Breast epithelium (tissue), 4 donors: ENCODE measurements around the gene TSPO. TPM values are rescaled to one million over a fixed set of nuclear protein-coding genes. Genes with fewer than 3 reads are reported as not detected.

Experiments
- DNase-seq, 2 donors: peaks; one replicate each; pipeline ENCODE4 v3.0.0-alpha.2; 2019; ENCODE audit warnings: low spot score in 2 of 2
- H3K27ac ChIP-seq, 2 donors: fragments of 200-600 bp; sonication (generic) in 1 of 2; one replicate each; pipeline ENCODE4 v1.5.1; 2016 to 2019; ENCODE audit warnings: mild to moderate bottlenecking in 1 of 2
- H3K27me3 ChIP-seq, 2 donors: fragments of 200-600 bp; sonication (generic) in 1 of 2; one replicate each; pipeline versions ENCODE4 v1.5.1 to v1.6.0; 2017 to 2019; ENCODE audit warnings: control low read depth in 1 of 2, mild to moderate bottlenecking in 1 of 2
- H3K36me3 ChIP-seq: fragments of 200-600 bp; one replicate; pipeline ENCODE4 v1.5.1; 2019
- H3K4me1 ChIP-seq, 2 donors: fragments of 200-600 bp; sonication (generic); one replicate each; pipeline ENCODE4 v1.5.1; 2016 to 2019; ENCODE audit warnings: control low read depth in 1 of 2
- H3K4me3 ChIP-seq, 3 donors: fragments of 200-600 bp; sonication (generic); 1 replicate in 2 of 3; 2 replicates in 1 of 3; pipeline ENCODE4 v1.5.1; 2016 to 2019; ENCODE audit warnings: mild to moderate bottlenecking in 3 of 3, moderate library complexity in 2 of 3
- H3K9me3 ChIP-seq, 2 donors: fragments of 200-600 bp; sonication (generic) in 1 of 2; one replicate each; pipeline ENCODE4 v1.5.1; 2016 to 2019; ENCODE audit warnings: control low read depth in 1 of 2
- POLR2A ChIP-seq: fragments of 450-650 bp; IDR thresholded peaks from one replicate; pipeline ENCODE4 v1.6.1; 2016; ENCODE audit warnings: antibody characterized with exemption, mild to moderate bottlenecking, moderate library complexity
- POLR2AphosphoS5 ChIP-seq, 3 donors: sonication (generic); formaldehyde crosslinking; IDR thresholded peaks; one replicate each; pipeline ENCODE4 v1.6.1; 2017; ENCODE audit warnings: antibody characterized with exemption in 3 of 3
- intact Hi-C: fragments of 100-400 bp; cut with DNase I; formaldehyde crosslinking; loops from one replicate; pipeline ENCODE4 v1.15.1; 2023; ENCODE audit warnings: low total_unique reads
- total RNA-seq, 3 donors: library from RNA; depleted of rRNA; stranded (reverse); fragments of >200 nt; gene quantifications; one replicate each; pipeline ENCODE4 v1.1.0, GENCODE V29; 2016
- TF ChIP-seq, protein P1 (sequence below), 3 donors: fragments of 450-650 bp; IDR thresholded peaks; one replicate each; pipeline ENCODE4 v1.5.1; 2016 to 2017; ENCODE audit warnings: antibody characterized with exemption in 3 of 3, mild to moderate bottlenecking in 3 of 3, moderate library complexity in 3 of 3

Gene TSPO
- total RNA-seq, 3 donors from 2014 or later = 250 to 468 (median 284) TPM

DNA sequence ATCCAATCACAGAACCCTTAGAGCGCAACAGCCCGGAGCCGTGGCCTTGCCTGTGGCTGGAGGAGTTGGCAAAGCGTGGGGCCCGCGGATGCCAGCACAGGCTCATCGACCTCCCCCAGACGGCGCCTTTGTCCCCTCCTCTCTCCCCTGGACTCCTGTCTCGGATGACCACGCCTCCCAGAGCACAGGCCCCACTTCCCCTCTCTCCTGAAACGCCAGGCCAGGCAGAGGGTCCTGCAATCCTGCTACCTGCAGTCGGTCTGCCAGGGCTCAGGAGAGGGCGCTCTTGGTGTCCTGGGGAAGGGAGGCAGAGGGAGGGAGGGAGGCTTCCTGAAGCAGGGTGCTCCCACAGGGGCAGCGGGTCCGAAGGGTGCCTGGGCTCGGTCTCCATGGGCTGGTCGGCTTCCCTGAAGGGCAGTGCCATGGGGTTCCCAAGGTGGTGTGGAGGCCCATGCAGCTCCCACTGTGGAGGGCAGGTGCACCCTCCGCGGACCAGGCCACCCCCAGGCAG is 52.2 kb downstream of the TSPO start:
- no peak overlapping the region for H3K27ac ChIP-seq
- no peaks in the 10 kb centered on the region for H3K9me3 ChIP-seq
- DNase-seq = no peak
- H3K36me3 ChIP-seq = no peaks in the 10 kb centered on the region
- H3K27me3 ChIP-seq = no peaks in the 10 kb centered on the region
- intact Hi-C loops = no loop called here
- no peak for TF ChIP-seq POLR2AphosphoS5 (IDR thresholded peaks at IDR 0.05)
- TF ChIP-seq, protein P1, sequence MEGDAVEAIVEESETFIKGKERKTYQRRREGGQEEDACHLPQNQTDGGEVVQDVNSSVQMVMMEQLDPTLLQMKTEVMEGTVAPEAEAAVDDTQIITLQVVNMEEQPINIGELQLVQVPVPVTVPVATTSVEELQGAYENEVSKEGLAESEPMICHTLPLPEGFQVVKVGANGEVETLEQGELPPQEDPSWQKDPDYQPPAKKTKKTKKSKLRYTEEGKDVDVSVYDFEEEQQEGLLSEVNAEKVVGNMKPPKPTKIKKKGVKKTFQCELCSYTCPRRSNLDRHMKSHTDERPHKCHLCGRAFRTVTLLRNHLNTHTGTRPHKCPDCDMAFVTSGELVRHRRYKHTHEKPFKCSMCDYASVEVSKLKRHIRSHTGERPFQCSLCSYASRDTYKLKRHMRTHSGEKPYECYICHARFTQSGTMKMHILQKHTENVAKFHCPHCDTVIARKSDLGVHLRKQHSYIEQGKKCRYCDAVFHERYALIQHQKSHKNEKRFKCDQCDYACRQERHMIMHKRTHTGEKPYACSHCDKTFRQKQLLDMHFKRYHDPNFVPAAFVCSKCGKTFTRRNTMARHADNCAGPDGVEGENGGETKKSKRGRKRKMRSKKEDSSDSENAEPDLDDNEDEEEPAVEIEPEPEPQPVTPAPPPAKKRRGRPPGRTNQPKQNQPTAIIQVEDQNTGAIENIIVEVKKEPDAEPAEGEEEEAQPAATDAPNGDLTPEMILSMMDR (IDR thresholded peaks at IDR 0.05) = no peak
- no peaks in the 10 kb centered on the region for H3K4me1 ChIP-seq
- no peak overlapping the region for H3K4me3 ChIP-seq

DNA sequence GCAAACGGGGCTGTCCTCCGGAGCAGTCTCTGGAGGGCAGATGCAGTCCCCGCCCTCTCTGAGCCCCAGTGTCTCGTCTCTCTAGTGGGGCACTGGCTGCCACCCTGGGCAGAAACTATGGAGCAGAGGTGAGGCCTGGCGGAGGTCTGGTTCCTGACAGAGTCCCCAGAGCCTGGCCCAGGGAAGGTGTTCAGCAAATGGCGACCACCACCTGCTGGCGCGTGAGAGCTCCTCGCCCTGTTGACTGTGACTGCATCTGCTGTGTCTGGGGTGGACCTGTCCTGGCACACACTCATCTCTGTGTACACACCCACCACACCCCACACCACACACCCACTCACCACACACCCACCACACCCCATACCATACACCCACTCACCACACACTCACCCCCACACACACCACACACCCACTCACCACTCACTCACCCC is 53.9 kb downstream of the TSPO start:
- Histone ChIP-seq H3K36me3 (no peaks in the 10 kb centered on the region), H3K9me3 (no peaks in the 10 kb centered on the region), H3K4me3 (no peak overlapping the region), H3K27me3 (no peaks in the 10 kb centered on the region), H3K4me1 (no peaks in the 10 kb centered on the region), H3K27ac (no peak overlapping the region)
- TF ChIP-seq POLR2A (no peak), POLR2AphosphoS5 (IDR thresholded peaks at IDR 0.05) (no peak)
- TF ChIP-seq, protein P1 (IDR thresholded peaks at IDR 0.05) = no peak
- intact Hi-C loops = no loop called here
- no peak for DNase-seq

DNA sequence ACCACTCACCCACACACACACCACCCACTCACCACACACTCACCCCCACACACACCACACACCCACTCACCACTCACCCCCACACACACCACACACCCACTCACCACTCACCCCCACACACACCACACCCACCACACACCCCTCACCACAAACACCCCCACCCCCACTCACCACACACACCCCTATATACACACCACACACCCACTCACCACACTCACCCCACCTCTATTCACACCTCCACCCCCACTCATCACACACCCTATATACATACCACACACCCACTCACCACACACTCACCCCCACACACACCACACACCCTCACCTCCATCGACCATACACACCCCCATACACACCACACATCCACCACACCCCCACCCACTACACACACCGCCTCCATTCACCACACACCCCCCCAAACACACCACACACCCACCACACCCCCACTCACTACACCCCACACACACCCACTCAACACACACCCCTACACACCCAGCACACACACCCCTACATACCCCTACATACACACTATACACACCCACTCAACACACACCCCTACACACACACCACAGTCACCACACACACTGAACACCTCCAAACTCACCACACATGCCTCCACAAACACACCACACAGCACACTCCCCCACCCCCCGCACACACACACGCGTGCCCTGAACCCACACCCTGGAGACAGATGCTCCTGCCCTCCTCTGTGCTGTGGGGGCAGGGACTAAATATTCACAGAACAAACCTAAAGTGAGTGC is 54.6 kb downstream of the TSPO start:
- Histone ChIP-seq H3K4me1 (no peaks in the 10 kb centered on the region), H3K9me3 (no peaks in the 10 kb centered on the region), H3K27me3 (no peaks in the 10 kb centered on the region), H3K36me3 (no peaks in the 10 kb centered on the region), H3K4me3 (no peak overlapping the region), H3K27ac (no peak overlapping the region)
- no peak for DNase-seq
- intact Hi-C loops = no loop called here
- TF ChIP-seq, protein P1 (IDR thresholded peaks at IDR 0.05) = no peak
- TF ChIP-seq POLR2A (no peak), POLR2AphosphoS5 (IDR thresholded peaks at IDR 0.05) (no peak)

DNA sequence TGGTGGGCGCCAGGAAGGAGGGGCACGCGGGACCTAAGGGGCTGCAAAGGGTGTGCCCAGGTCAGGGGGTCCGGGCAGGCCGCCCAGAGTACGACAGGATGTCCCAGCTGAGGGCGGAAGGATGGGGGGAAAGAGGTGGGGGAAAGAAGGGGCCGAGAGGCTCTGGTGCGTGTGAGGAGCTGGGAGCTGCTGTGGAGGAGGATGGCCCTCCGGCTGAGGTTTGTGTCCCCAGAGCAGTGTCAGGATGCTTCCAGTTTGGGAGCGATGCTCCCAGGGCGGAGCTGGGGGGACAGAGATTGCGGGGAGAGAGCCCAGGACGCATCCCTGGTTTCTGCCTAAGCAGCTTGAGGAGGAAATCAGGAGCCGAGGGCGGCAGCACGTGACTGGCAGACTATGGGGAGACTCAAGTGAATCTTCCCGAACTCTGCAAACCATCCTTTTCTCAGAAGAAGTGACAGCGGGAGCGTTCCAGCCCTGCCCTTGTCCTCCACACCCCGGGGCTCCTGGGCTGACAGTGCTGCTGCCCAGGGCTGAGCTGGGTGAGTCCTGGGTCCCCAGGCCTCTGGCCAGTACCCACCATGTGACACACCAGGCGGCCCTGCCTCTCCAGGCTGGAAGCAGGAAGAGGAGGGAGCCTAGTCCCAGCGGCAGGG is 55.3 kb downstream of the TSPO start:
- intact Hi-C loops = no loop called here
- no peaks in the 10 kb centered on the region for H3K36me3 ChIP-seq
- TF ChIP-seq POLR2A = no peak
- TF ChIP-seq, protein P1 (IDR thresholded peaks at IDR 0.05) = no peak
- no peak for TF ChIP-seq POLR2AphosphoS5 (IDR thresholded peaks at IDR 0.05)
- no peak overlapping the region for H3K27ac ChIP-seq
- H3K27me3 ChIP-seq = no peaks in the 10 kb centered on the region
- H3K4me1 ChIP-seq = no peaks in the 10 kb centered on the region
- DNase-seq = no peak
- H3K9me3 ChIP-seq = no peaks in the 10 kb centered on the region
- H3K4me3 ChIP-seq = no peak overlapping the region

DNA sequence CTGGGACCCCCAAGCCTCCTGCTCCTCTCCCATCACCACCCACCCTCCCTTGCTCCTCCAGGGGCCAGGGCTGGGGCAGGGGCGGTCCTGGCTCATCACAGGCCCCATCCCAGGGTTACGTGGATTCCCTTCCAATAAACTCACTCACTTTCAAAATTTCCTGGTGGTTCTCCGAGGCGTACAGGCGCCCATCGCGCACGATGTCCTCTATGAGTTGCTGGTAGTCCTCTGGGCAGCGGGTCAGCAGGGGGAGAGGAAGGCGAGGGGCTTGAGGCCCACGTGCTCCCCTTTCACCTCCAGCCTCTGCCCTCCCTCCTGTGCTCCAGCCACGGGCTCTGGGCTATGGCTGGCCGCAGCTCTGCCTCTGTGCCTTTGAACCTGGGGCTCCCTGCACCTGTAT is 56.0 kb downstream of the TSPO start:
- Histone ChIP-seq H3K36me3 (no peaks in the 10 kb centered on the region), H3K4me3 (no peak overlapping the region), H3K4me1 (no peaks in the 10 kb centered on the region), H3K9me3 (no peaks in the 10 kb centered on the region), H3K27ac (no peak overlapping the region), H3K27me3 (no peaks in the 10 kb centered on the region)
- DNase-seq = no peak
- intact Hi-C loops = no loop called here
- TF ChIP-seq POLR2A (no peak), POLR2AphosphoS5 (IDR thresholded peaks at IDR 0.05) (no peak)
- TF ChIP-seq, protein P1 (IDR thresholded peaks at IDR 0.05) = no peak
